PFSK-1 (cell line): ENCODE measurements around the gene PDCD11.

Source experiments
- FOXP2 ChIP-seq: optimal IDR thresholded peaks from 2 replicates; pipeline ENCODE3; 2011; ENCODE audit warnings: borderline replicate concordance, control low read depth, inconsistent platforms; ENCODE audit not compliant: insufficient read depth; ENCODE audit errors: extremely low read length, extremely low read depth
- POLR2AphosphoS5 ChIP-seq: IDR thresholded peaks from 2 replicates; pipeline ENCODE4 v1.6.1; 2012; ENCODE audit warnings: low read depth, mild to moderate bottlenecking, control low read depth, low read length, moderate library complexity
- SIN3A ChIP-seq: IDR thresholded peaks from 2 replicates; pipeline ENCODE4 v1.6.1; 2012; ENCODE audit warnings: mild to moderate bottlenecking, low read length, moderate library complexity, borderline replicate concordance; ENCODE audit not compliant: insufficient read depth
- TAF1 ChIP-seq: IDR thresholded peaks from 2 replicates; pipeline ENCODE4 v1.6.1; 2012; ENCODE audit warnings: low read length, control low read depth, borderline replicate concordance; ENCODE audit not compliant: insufficient read depth
- TF ChIP-seq, protein P1 (sequence below), 2 experiments: IDR thresholded peaks; 2 replicates each; pipeline versions ENCODE4 v1.6.1 to v1.8.0; 2011 to 2012; ENCODE audit warnings: low read depth in 2 of 2, low read length in 2 of 2, control low read depth in 1 of 2, inconsistent platforms in 1 of 2, mild to moderate bottlenecking in 1 of 2, moderate library complexity in 1 of 2; ENCODE audit not compliant: insufficient read depth in 1 of 2

DNA sequence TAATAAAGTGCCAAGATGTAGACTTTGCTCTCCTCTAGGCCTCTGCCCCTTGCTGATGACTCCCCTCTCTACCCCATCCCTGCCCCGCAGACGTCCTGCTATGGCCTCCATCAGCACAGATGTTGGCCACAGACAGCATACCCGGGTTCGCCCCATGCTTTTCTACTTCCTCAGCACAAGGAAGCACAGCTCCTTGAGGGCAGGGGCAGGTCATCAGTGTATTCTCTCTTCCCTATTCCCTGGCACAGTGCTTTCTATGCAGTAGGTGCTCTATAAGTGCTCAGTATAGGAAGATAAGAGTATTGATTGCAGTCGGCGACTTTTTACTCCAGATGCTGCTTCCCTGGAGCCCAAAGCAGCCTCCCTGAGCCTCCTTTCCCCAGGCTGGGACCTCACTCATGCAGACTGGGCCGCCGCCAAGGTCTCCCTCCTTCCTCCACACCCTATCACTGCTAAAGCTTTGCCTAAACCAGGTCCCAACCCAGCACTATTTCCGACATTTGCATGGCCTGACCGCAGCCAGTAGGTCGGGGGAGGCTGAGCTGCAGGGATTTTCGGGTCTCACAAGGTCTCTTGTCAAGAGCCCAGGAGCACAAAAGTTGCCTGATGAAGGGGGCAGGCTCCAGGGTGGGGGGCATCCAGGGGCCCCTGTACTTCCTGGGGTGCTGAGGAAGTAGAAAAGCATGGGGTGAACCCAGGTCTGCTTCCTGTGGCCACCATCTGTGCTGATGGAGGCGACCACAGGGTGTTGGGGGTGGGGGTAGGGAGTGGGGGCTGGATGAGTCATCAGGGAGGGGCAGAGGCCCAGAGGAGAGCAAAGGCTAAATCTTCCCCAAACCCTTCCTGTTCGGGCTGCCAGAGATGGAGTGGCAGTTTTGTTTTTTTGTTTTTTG lies 74.6 kb downstream of the PDCD11 start:
- TF ChIP-seq POLR2AphosphoS5 (no peak), TAF1 (no peak), SIN3A (no peak), FOXP2 (no peak)
- TF ChIP-seq, protein P1, sequence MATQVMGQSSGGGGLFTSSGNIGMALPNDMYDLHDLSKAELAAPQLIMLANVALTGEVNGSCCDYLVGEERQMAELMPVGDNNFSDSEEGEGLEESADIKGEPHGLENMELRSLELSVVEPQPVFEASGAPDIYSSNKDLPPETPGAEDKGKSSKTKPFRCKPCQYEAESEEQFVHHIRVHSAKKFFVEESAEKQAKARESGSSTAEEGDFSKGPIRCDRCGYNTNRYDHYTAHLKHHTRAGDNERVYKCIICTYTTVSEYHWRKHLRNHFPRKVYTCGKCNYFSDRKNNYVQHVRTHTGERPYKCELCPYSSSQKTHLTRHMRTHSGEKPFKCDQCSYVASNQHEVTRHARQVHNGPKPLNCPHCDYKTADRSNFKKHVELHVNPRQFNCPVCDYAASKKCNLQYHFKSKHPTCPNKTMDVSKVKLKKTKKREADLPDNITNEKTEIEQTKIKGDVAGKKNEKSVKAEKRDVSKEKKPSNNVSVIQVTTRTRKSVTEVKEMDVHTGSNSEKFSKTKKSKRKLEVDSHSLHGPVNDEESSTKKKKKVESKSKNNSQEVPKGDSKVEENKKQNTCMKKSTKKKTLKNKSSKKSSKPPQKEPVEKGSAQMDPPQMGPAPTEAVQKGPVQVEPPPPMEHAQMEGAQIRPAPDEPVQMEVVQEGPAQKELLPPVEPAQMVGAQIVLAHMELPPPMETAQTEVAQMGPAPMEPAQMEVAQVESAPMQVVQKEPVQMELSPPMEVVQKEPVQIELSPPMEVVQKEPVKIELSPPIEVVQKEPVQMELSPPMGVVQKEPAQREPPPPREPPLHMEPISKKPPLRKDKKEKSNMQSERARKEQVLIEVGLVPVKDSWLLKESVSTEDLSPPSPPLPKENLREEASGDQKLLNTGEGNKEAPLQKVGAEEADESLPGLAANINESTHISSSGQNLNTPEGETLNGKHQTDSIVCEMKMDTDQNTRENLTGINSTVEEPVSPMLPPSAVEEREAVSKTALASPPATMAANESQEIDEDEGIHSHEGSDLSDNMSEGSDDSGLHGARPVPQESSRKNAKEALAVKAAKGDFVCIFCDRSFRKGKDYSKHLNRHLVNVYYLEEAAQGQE (IDR thresholded peaks at IDR 0.05; ENCODE audit: insufficient read depth in 1 of 2, low read depth in 2 of 2, low read length in 2 of 2), result no peak
